HEK293T (cell line): Measurements from ENCODE around the gene DSCAM.

Source experiments
- CTCF ChIA-PET: fragments of 350-600 bp; formaldehyde crosslinking; extraction: SDS; loops from one replicate; lab custom pipeline; 2021; ENCODE audit warnings: antibody characterized with exemption, inconsistent platforms; lab: Yijun Ruan, JAX
- POLR2A ChIA-PET: fragments of 350-600 bp; formaldehyde crosslinking; extraction: SDS; loops from one replicate; lab custom pipeline; 2020; ENCODE audit warnings: antibody characterized with exemption, inconsistent platforms; lab: Yijun Ruan, JAX
- DNase-seq: peaks from one replicate; pipeline ENCODE4 v3.0.0; 2012; ENCODE audit warnings: mixed read lengths; ENCODE audit errors: extremely low spot score
- ARNT ChIP-seq: fragments of 450-650 bp; IDR thresholded peaks from 2 replicates; pipeline ENCODE4 v1.6.1; 2017; ENCODE audit warnings: mild to moderate bottlenecking
- BHLHE40 ChIP-seq: fragments of 450-650 bp; IDR thresholded peaks from 2 replicates; pipeline ENCODE4 v1.6.1; 2016; ENCODE audit warnings: mild to moderate bottlenecking, moderate library complexity, borderline replicate concordance
- CTBP1 ChIP-seq: fragments of 450-650 bp; IDR thresholded peaks from 2 replicates; pipeline ENCODE4 v1.6.1; 2016; ENCODE audit warnings: borderline replicate concordance
- ELF4 ChIP-seq: fragments of 450-650 bp; IDR thresholded peaks from 2 replicates; pipeline ENCODE4 v1.6.1; 2017; ENCODE audit warnings: antibody characterized with exemption
- FOXA1 ChIP-seq: fragments of 450-650 bp; IDR thresholded peaks from 2 replicates; pipeline ENCODE4 v1.6.1; 2016; ENCODE audit warnings: mild to moderate bottlenecking
- FOXK2 ChIP-seq: fragments of 450-650 bp; IDR thresholded peaks from 2 replicates; pipeline ENCODE4 v1.6.1; 2016; ENCODE audit warnings: mild to moderate bottlenecking
- FOXM1 ChIP-seq: fragments of 450-650 bp; IDR thresholded peaks from 2 replicates; pipeline ENCODE4 v1.6.1; 2017; ENCODE audit warnings: mild to moderate bottlenecking, borderline replicate concordance
- HDGF ChIP-seq: fragments of 450-650 bp; IDR thresholded peaks from 2 replicates; pipeline ENCODE4 v1.6.1; 2017; ENCODE audit warnings: antibody characterized with exemption, borderline replicate concordance
- L3MBTL2 ChIP-seq: fragments of 450-650 bp; conservative IDR thresholded peaks from 2 replicates; pipeline ENCODE4 v1.6.1; 2016; ENCODE audit warnings: mild to moderate bottlenecking
- LEF1 ChIP-seq: fragments of 450-650 bp; IDR thresholded peaks from 2 replicates; pipeline ENCODE4 v1.6.1; 2017; ENCODE audit warnings: mild to moderate bottlenecking, borderline replicate concordance
- NFRKB ChIP-seq: fragments of 450-650 bp; IDR thresholded peaks from 2 replicates; pipeline ENCODE4 v1.6.1; 2016; ENCODE audit warnings: mild to moderate bottlenecking, moderate library complexity
- PKNOX1 ChIP-seq: fragments of 450-650 bp; IDR thresholded peaks from 2 replicates; pipeline ENCODE4 v1.6.1; 2016
- SP1 ChIP-seq: fragments of 450-650 bp; IDR thresholded peaks from 2 replicates; pipeline ENCODE4 v1.6.1; 2017
- SUZ12 ChIP-seq: fragments of 450-650 bp; IDR thresholded peaks from 2 replicates; pipeline ENCODE4 v1.6.1; 2016; ENCODE audit warnings: mild to moderate bottlenecking
- TARDBP ChIP-seq: fragments of 450-650 bp; IDR thresholded peaks from 2 replicates; pipeline ENCODE4 v1.6.1; 2016
- ZNF384 ChIP-seq: fragments of 450-650 bp; IDR thresholded peaks from 2 replicates; pipeline ENCODE4 v1.6.1; 2016

The DSCAM gene

GRCh38 chr21:40372506-40372905 lies 474.5 kb downstream of the DSCAM start:
- ChIA-PET CTCF (no interaction called here), POLR2A (no interaction called here)
- TF ChIP-seq FOXM1 (no peak), LEF1 (no peak), CTBP1 (no peak), TARDBP (no peak), L3MBTL2 (no peak), ARNT (no peak), PKNOX1 (no peak), SUZ12 (no peak), ELF4 (no peak), BHLHE40 (no peak), NFRKB (no peak), HDGF (no peak), SP1 (no peak), ZNF384 (no peak)
- DNase-seq, result no peak

- ChIA-PET CTCF (interaction anchor here (0.6 kb wide), 1 partner anchor 233 kb away, joined by 3 read pairs; no protein-coding TSS in a partner anchor), POLR2A (no interaction called here)
- no peak for TF ChIP-seq PKNOX1
- TF ChIP-seq ARNT, result no peak
- no peak for TF ChIP-seq ELF4
- no peak for TF ChIP-seq NFRKB
- no peak for TF ChIP-seq HDGF
- TF ChIP-seq CTBP1, result no peak
- TF ChIP-seq FOXM1, result no peak
- TF ChIP-seq FOXK2, result no peak
- TF ChIP-seq FOXA1, result no peak
- no peak for TF ChIP-seq L3MBTL2
- TF ChIP-seq TARDBP, result no peak
- TF ChIP-seq ZNF384, result no peak
- no peak for TF ChIP-seq BHLHE40
- DNase-seq, result no peak
Measured at GRCh38 chr21:40371329-40371728, 475.6 kb downstream of the DSCAM start.

GRCh38 chr21:40356644-40357043 lies 490.3 kb downstream of the DSCAM start:
- TF ChIP-seq TARDBP, result no peak
- TF ChIP-seq FOXK2, result no peak
- no peak for TF ChIP-seq SP1
- TF ChIP-seq LEF1, result no peak
- no peak for TF ChIP-seq NFRKB
- no peak for TF ChIP-seq FOXA1
- no peak for TF ChIP-seq PKNOX1
- no peak for TF ChIP-seq FOXM1
- TF ChIP-seq ARNT, result no peak
- no peak for TF ChIP-seq ELF4
- TF ChIP-seq BHLHE40, result no peak
- no peak for TF ChIP-seq SUZ12
- CTCF ChIA-PET, result no interaction called here
- DNase-seq, result no peak
- POLR2A ChIA-PET, result no interaction called here

GRCh38 chr21:40355076-40355475 lies 491.9 kb downstream of the DSCAM start:
- TF ChIP-seq PKNOX1 (no peak), SUZ12 (no peak), FOXA1 (no peak), BHLHE40 (no peak), SP1 (no peak), HDGF (no peak), CTBP1 (no peak), ELF4 (no peak), FOXM1 (no peak), ARNT (no peak), NFRKB (no peak), TARDBP (no peak), ZNF384 (no peak), L3MBTL2 (no peak), LEF1 (no peak), FOXK2 (no peak)
- ChIA-PET POLR2A (no interaction called here), CTCF (no interaction called here)
- DNase-seq, result no peak

- TF ChIP-seq PKNOX1 (no peak), FOXM1 (no peak), L3MBTL2 (no peak), FOXA1 (no peak), TARDBP (no peak), SUZ12 (no peak), BHLHE40 (no peak), LEF1 (no peak), ARNT (no peak), ZNF384 (no peak), CTBP1 (no peak), NFRKB (no peak), SP1 (no peak)
- no peak for DNase-seq
- ChIA-PET CTCF (interaction anchor here (0.6 kb wide), 1 partner anchor 784 kb away, joined by 3 read pairs; no protein-coding TSS in a partner anchor), POLR2A (no interaction called here)
Measured at GRCh38 chr21:40351006-40351405, 496.0 kb downstream of the DSCAM start.
